Measurements from ENCODE around the gene LGI2. TPM values are rescaled to one million over a fixed set of nuclear protein-coding genes. Genes with fewer than 3 reads are reported as not detected.

LGI2 gene
- polyA plus RNA-seq, 1 of the 3 experiments (the other 2 are of a cell fraction): not detected

DNA sequence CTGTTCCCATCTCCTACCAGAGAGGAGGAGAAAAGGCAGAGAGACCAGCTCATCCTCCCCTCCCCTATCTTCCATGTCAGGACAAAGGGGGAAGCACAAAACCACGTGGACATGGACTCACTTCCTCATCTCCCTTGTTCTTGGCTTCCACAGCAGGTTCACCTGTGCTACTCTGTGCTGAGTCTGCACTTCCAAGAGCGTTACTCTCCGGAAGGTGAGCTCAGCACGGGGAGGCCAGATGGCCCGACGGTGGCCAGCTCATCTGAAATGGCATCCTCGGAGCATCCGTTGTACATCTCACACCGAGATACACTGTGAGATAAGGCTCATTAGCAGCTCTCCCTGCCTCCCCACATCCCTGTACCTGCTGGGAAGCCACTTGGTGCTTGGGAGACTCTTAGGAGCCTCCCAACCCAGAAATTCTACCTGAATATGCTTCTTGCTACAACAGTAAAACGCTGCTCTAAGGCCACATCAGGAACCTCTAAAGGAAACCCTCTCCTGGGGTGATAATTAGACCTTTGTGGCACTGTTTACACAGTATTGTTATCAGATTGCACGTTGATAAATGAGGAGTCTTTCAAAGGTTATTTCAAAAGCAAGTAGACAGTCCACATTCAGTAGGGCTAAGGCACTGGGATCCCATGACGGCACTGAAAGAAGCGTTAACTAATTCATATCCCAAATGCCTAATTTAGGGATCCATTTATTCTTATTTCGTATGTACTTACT lies 19.4 kb downstream of the LGI2 start:
- ChIA-PET POLR2A (no interaction called here), CTCF (interaction anchor here (1.0 to 1.6 kb wide), 3 partner anchors 10 to 32 kb away, joined by 3 to 4 read pairs (median 3); no protein-coding TSS in a partner anchor)
- Histone ChIP-seq H3F3A (replicated peaks; ENCODE audit: insufficient read depth) (no peaks in the 10 kb centered on the region), H3K27me3 (ENCODE audit: insufficient read depth) (peaks cover 62% of the 10 kb centered on the region; the same call in 1 of the 2 replicates), H3K9me2 (no peaks in the 10 kb centered on the region), H2AFZ (ENCODE audit: low read depth) (no peak overlapping the region), H3K79me2 (ENCODE audit: insufficient read depth) (no peaks in the 10 kb centered on the region), H3K4me2 (no peak overlapping the region), H3K36me3 (replicated peaks in 1 of 2; ENCODE audit: control insufficient read depth in 1 of 2, insufficient read depth in 2 of 2, low read length in 1 of 2) (no peaks in the 10 kb centered on the region), H3K9ac (no peak overlapping the region), H3K4me1 (ENCODE audit: control insufficient read depth in 1 of 2, insufficient read depth in 2 of 2, low read depth in 1 of 2, low read length in 1 of 2) (no peaks in the 10 kb centered on the region), H3K27ac (ENCODE audit: low read depth in 2 of 2, low read length in 1 of 2) (no peak overlapping the region), H3K9me3 (no peaks in the 10 kb centered on the region), H3K4me3 (ENCODE audit: low read depth in 2 of 2, low read length in 1 of 2) (no peak overlapping the region), H4K20me1 (ENCODE audit: insufficient read depth) (no peaks in the 10 kb centered on the region)
- TF ChIP-seq FOXM1 (IDR thresholded peaks at IDR 0.05; ENCODE audit: low read depth) (no peak), ELF1 (IDR thresholded peaks at IDR 0.05) (no peak), MEF2A (IDR thresholded peaks at IDR 0.05; ENCODE audit: borderline replicate concordance, low read depth) (no peak), TEAD4 (IDR thresholded peaks at IDR 0.05; ENCODE audit: borderline replicate concordance, insufficient read depth) (no peak), FOXJ3 (CRISPR knock-in tag; IDR thresholded peaks at IDR 0.05) (no peak), TCF12 (IDR thresholded peaks at IDR 0.05) (no peak)
- DNase-seq: no peak
- 11% methylated on average over 14 of the region's 14 CpGs for WGBS (ENCODE audit: low lambda C conversion rate)

DNA sequence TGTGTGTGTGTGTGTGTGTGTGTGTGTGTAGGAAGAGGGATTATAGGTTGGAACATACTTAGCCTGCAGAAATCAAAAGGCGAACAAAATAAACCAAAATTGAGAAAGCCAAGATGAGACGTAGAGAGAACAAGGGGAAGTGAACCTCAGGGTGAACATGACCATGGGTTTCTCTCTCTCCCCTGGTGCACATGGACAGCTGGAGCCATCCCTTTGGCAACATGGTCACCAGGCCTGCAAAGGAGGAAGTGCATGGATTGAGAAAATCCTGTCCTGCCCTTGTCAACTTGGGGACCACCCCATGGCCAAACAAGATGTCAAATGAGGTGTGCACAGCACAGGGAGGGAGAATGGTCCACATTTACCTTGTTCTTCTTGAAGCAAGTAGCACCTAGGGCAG lies 23.1 kb downstream of the LGI2 start:
- WGBS (ENCODE audit: low lambda C conversion rate): 39% methylated on average over 2 of the region's 2 CpGs
- Histone ChIP-seq H3K9me2 (no peaks in the 10 kb centered on the region), H3K9ac (no peak overlapping the region), H3K4me1 (ENCODE audit: control insufficient read depth in 1 of 2, insufficient read depth in 2 of 2, low read depth in 1 of 2, low read length in 1 of 2) (no peaks in the 10 kb centered on the region), H3K4me2 (no peak overlapping the region), H3K27ac (ENCODE audit: low read depth in 2 of 2, low read length in 1 of 2) (no peak overlapping the region), H3K4me3 (ENCODE audit: low read depth in 2 of 2, low read length in 1 of 2) (no peak overlapping the region), H3K36me3 (replicated peaks in 1 of 2; ENCODE audit: control insufficient read depth in 1 of 2, insufficient read depth in 2 of 2, low read length in 1 of 2) (no peaks in the 10 kb centered on the region), H3K27me3 (ENCODE audit: insufficient read depth) (peaks cover 70% of the 10 kb centered on the region), H3K79me2 (ENCODE audit: insufficient read depth) (no peaks in the 10 kb centered on the region), H2AFZ (ENCODE audit: low read depth) (no peak overlapping the region), H4K20me1 (ENCODE audit: insufficient read depth) (no peaks in the 10 kb centered on the region), H3F3A (replicated peaks; ENCODE audit: insufficient read depth) (no peaks in the 10 kb centered on the region), H3K9me3 (no peaks in the 10 kb centered on the region)
- ChIA-PET POLR2A (interaction anchor here (0.6 kb wide), 1 partner anchor 15 kb away, joined by 3 read pairs; no protein-coding TSS in a partner anchor), CTCF (interaction anchor here (1.5 kb wide), 1 partner anchor 27 kb away, joined by 6 read pairs; no protein-coding TSS in a partner anchor)
- TF ChIP-seq ELF1 (IDR thresholded peaks at IDR 0.05): no peak
- TF ChIP-seq FOXJ3 (CRISPR knock-in tag; IDR thresholded peaks at IDR 0.05): no peak
- TF ChIP-seq, protein P1, sequence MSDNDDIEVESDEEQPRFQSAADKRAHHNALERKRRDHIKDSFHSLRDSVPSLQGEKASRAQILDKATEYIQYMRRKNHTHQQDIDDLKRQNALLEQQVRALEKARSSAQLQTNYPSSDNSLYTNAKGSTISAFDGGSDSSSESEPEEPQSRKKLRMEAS (IDR thresholded peaks at IDR 0.05; ENCODE audit: low read depth): no peak
- no peak for TF ChIP-seq MEF2A (IDR thresholded peaks at IDR 0.05; ENCODE audit: borderline replicate concordance, low read depth)
- TF ChIP-seq, protein P2, sequence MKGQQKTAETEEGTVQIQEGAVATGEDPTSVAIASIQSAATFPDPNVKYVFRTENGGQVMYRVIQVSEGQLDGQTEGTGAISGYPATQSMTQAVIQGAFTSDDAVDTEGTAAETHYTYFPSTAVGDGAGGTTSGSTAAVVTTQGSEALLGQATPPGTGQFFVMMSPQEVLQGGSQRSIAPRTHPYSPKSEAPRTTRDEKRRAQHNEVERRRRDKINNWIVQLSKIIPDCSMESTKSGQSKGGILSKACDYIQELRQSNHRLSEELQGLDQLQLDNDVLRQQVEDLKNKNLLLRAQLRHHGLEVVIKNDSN (IDR thresholded peaks at IDR 0.05; ENCODE audit: borderline replicate concordance, low read depth): no peak
- TF ChIP-seq JUND (IDR thresholded peaks at IDR 0.05): no peak
- no peak for TF ChIP-seq RXRA (IDR thresholded peaks at IDR 0.05; ENCODE audit: borderline replicate concordance, low read depth)
- no peak for TF ChIP-seq GATA2 (CRISPR knock-in tag; IDR thresholded peaks at IDR 0.05)
- TF ChIP-seq, protein P3, sequence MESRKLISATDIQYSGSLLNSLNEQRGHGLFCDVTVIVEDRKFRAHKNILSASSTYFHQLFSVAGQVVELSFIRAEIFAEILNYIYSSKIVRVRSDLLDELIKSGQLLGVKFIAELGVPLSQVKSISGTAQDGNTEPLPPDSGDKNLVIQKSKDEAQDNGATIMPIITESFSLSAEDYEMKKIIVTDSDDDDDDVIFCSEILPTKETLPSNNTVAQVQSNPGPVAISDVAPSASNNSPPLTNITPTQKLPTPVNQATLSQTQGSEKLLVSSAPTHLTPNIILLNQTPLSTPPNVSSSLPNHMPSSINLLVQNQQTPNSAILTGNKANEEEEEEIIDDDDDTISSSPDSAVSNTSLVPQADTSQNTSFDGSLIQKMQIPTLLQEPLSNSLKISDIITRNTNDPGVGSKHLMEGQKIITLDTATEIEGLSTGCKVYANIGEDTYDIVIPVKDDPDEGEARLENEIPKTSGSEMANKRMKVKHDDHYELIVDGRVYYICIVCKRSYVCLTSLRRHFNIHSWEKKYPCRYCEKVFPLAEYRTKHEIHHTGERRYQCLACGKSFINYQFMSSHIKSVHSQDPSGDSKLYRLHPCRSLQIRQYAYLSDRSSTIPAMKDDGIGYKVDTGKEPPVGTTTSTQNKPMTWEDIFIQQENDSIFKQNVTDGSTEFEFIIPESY (IDR thresholded peaks at IDR 0.05; ENCODE audit: borderline replicate concordance, low read depth): no peak
- TF ChIP-seq EP300 (IDR thresholded peaks at IDR 0.05; ENCODE audit: borderline replicate concordance in 1 of 2, low read depth in 1 of 2, low read length in 1 of 2): no peak
- TF ChIP-seq, protein P4, sequence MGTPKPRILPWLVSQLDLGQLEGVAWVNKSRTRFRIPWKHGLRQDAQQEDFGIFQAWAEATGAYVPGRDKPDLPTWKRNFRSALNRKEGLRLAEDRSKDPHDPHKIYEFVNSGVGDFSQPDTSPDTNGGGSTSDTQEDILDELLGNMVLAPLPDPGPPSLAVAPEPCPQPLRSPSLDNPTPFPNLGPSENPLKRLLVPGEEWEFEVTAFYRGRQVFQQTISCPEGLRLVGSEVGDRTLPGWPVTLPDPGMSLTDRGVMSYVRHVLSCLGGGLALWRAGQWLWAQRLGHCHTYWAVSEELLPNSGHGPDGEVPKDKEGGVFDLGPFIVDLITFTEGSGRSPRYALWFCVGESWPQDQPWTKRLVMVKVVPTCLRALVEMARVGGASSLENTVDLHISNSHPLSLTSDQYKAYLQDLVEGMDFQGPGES (IDR thresholded peaks at IDR 0.05; ENCODE audit: low read depth, low read length): no peak
- no peak for TF ChIP-seq SMC3 (IDR thresholded peaks at IDR 0.05; ENCODE audit: low read depth, low read length)
- TF ChIP-seq RFX5 (IDR thresholded peaks at IDR 0.05; ENCODE audit: low read length): no peak
- TF ChIP-seq MXI1 (IDR thresholded peaks at IDR 0.05; ENCODE audit: low read depth, low read length): no peak
- TF ChIP-seq YY1 (IDR thresholded peaks at IDR 0.05; ENCODE audit: low read depth): no peak
- TF ChIP-seq NRF1 (IDR thresholded peaks at IDR 0.05; ENCODE audit: low read depth, low read length): no peak
- no peak for TF ChIP-seq FOSL2 (IDR thresholded peaks at IDR 0.05; ENCODE audit: borderline replicate concordance, low read depth)
- no peak for TF ChIP-seq GABPA (IDR thresholded peaks at IDR 0.05; ENCODE audit: low read depth)
- no peak for TF ChIP-seq TEAD4 (IDR thresholded peaks at IDR 0.05; ENCODE audit: borderline replicate concordance, insufficient read depth)
- DNase-seq: no peak

Measured in SK-N-SH (cell line).